ENCODE data around the gene SPDYE17. TPM values are rescaled to one million over a fixed set of nuclear protein-coding genes. Genes with fewer than 3 reads are reported as not detected.
"Not testable (repeated sequence)": the region's sequence is repeated elsewhere in the genome, so short reads cannot be mapped to it uniquely, and the experiment has no call there.

Gene SPDYE17
- total RNA-seq: not detected
- polyA plus RNA-seq: not detected

- H3K4me3 Mint-ChIP-seq; H3K27me3 Mint-ChIP-seq; intact Hi-C loops (cut with micrococcal nuclease); H3K4me3 ChIP-seq (ENCODE audit: low read length in 2 of 2); POLR2A ChIA-PET (ENCODE audit: partially characterized antibody); CTCF ChIA-PET (ENCODE audit: partially characterized antibody); DNase-seq; H3K36me3 ChIP-seq (ENCODE audit: insufficient read depth, low read length); H3K27me3 ChIP-seq (ENCODE audit: insufficient read depth, low read length); H3K9me3 ChIP-seq (ENCODE audit: control insufficient read depth in 1 of 2, low read length in 2 of 2); H3K4me1 ChIP-seq (ENCODE audit: insufficient read depth, low read length); H3K27ac Mint-ChIP-seq; H3K27ac ChIP-seq (ENCODE audit: low read depth, low read length); H3K36me3 Mint-ChIP-seq; H3K4me1 Mint-ChIP-seq; H3K9me3 Mint-ChIP-seq: not testable (repeated sequence)
Measured at GRCh38 chr7:77032261-77032660, at the start of gene SPDYE17. SPDYE17 (minus strand) TSS chr7:77032361; CDS start chr7:77030570, 1,791 bp downstream.

- H3K9me3 Mint-ChIP-seq; H3K36me3 ChIP-seq (ENCODE audit: insufficient read depth, low read length); H3K27me3 ChIP-seq (ENCODE audit: insufficient read depth, low read length); H3K27me3 Mint-ChIP-seq; H3K4me1 Mint-ChIP-seq; H3K4me1 ChIP-seq (ENCODE audit: insufficient read depth, low read length); H3K4me3 Mint-ChIP-seq; intact Hi-C loops (cut with micrococcal nuclease); H3K4me3 ChIP-seq (ENCODE audit: low read length in 2 of 2); H3K27ac ChIP-seq (ENCODE audit: low read depth, low read length); DNase-seq; H3K9me3 ChIP-seq (ENCODE audit: control insufficient read depth in 1 of 2, low read length in 2 of 2); CTCF ChIA-PET (ENCODE audit: partially characterized antibody); POLR2A ChIA-PET (ENCODE audit: partially characterized antibody): not testable (repeated sequence)
- H3K36me3 Mint-ChIP-seq: peaks cover 13 to 14% of the 10 kb centered on the region in 2 donors
- H3K27ac Mint-ChIP-seq: peak overlapping the region in 1 of 7 donors; percentile 11
Measured at GRCh38 chr7:77080236-77080635, 48.1 kb upstream of the SPDYE17 start.

- H3K9me3 ChIP-seq (ENCODE audit: control insufficient read depth in 1 of 2, low read length in 2 of 2); H3K4me1 ChIP-seq (ENCODE audit: insufficient read depth, low read length); H3K36me3 ChIP-seq (ENCODE audit: insufficient read depth, low read length); intact Hi-C loops (cut with micrococcal nuclease); H3K27me3 Mint-ChIP-seq; POLR2A ChIA-PET (ENCODE audit: partially characterized antibody); H3K27me3 ChIP-seq (ENCODE audit: insufficient read depth, low read length); H3K4me3 ChIP-seq (ENCODE audit: low read length in 2 of 2); H3K9me3 Mint-ChIP-seq; H3K4me3 Mint-ChIP-seq; H3K4me1 Mint-ChIP-seq; H3K27ac ChIP-seq (ENCODE audit: low read depth, low read length); CTCF ChIA-PET (ENCODE audit: partially characterized antibody); DNase-seq; H3K27ac Mint-ChIP-seq: not testable (repeated sequence)
- H3K36me3 Mint-ChIP-seq: peaks cover 17 to 20% of the 10 kb centered on the region in 2 donors
Measured at GRCh38 chr7:77079624-77080023, 47.5 kb upstream of the SPDYE17 start.

- intact Hi-C loops (cut with micrococcal nuclease); DNase-seq; H3K4me3 Mint-ChIP-seq: not testable (repeated sequence)
Measured at GRCh38 chr7:77079112-77079511, 47.0 kb upstream of the SPDYE17 start.

GRCh38 chr7:77077060-77077459 lies 44.9 kb upstream of the SPDYE17 start:
- H3K27me3 ChIP-seq (ENCODE audit: insufficient read depth, low read length); H3K36me3 ChIP-seq (ENCODE audit: insufficient read depth, low read length); H3K27ac ChIP-seq (ENCODE audit: low read depth, low read length); CTCF ChIA-PET (ENCODE audit: partially characterized antibody); H3K4me3 ChIP-seq (ENCODE audit: low read length in 2 of 2); H3K4me1 ChIP-seq (ENCODE audit: insufficient read depth, low read length); H3K4me3 Mint-ChIP-seq; H3K4me1 Mint-ChIP-seq; H3K27ac Mint-ChIP-seq; POLR2A ChIA-PET (ENCODE audit: partially characterized antibody); DNase-seq; intact Hi-C loops (cut with micrococcal nuclease); H3K27me3 Mint-ChIP-seq; H3K9me3 ChIP-seq (ENCODE audit: control insufficient read depth in 1 of 2, low read length in 2 of 2): not testable (repeated sequence)
- Mint-ChIP-seq H3K9me3 (peaks cover 0 to 10% (median 5%) of the 10 kb centered on the region in 8 donors), H3K36me3 (peaks cover 23 to 25% of the 10 kb centered on the region in 2 donors)

More at GRCh38 chr7:77079112-77079511, 47.0 kb upstream of the SPDYE17 start:
- CTCF ChIA-PET (ENCODE audit: partially characterized antibody); H3K9me3 ChIP-seq (ENCODE audit: control insufficient read depth in 1 of 2, low read length in 2 of 2); H3K27me3 Mint-ChIP-seq; H3K27ac ChIP-seq (ENCODE audit: low read depth, low read length); H3K4me1 Mint-ChIP-seq; H3K9me3 Mint-ChIP-seq; POLR2A ChIA-PET (ENCODE audit: partially characterized antibody); H3K27ac Mint-ChIP-seq; H3K36me3 ChIP-seq (ENCODE audit: insufficient read depth, low read length); H3K27me3 ChIP-seq (ENCODE audit: insufficient read depth, low read length); H3K4me3 ChIP-seq (ENCODE audit: low read length in 2 of 2); H3K4me1 ChIP-seq (ENCODE audit: insufficient read depth, low read length): not testable (repeated sequence)
- H3K36me3 Mint-ChIP-seq: peaks cover 20 to 24% of the 10 kb centered on the region in 2 donors

- POLR2A ChIA-PET (ENCODE audit: partially characterized antibody): not testable (repeated sequence)
Measured at GRCh38 chr7:77074786-77075396, 42.7 kb upstream of the SPDYE17 start.

GRCh38 chr7:77071108-77071507 lies 38.9 kb upstream of the SPDYE17 start:
- H3K4me3 ChIP-seq (ENCODE audit: low read length in 2 of 2); H3K27me3 Mint-ChIP-seq; POLR2A ChIA-PET (ENCODE audit: partially characterized antibody); H3K4me1 ChIP-seq (ENCODE audit: insufficient read depth, low read length); H3K4me3 Mint-ChIP-seq; H3K9me3 ChIP-seq (ENCODE audit: control insufficient read depth in 1 of 2, low read length in 2 of 2); DNase-seq; H3K36me3 ChIP-seq (ENCODE audit: insufficient read depth, low read length); H3K27ac ChIP-seq (ENCODE audit: low read depth, low read length); H3K27ac Mint-ChIP-seq; CTCF ChIA-PET (ENCODE audit: partially characterized antibody); H3K27me3 ChIP-seq (ENCODE audit: insufficient read depth, low read length); intact Hi-C loops (cut with micrococcal nuclease): not testable (repeated sequence)
- Mint-ChIP-seq H3K4me1 (peaks cover 8 to 24% (median 17%) of the 10 kb centered on the region in 4 donors), H3K9me3 (peaks cover 0 to 10% (median 5%) of the 10 kb centered on the region in 8 donors), H3K36me3 (peaks cover 27 to 48% of the 10 kb centered on the region in 2 donors)

More at GRCh38 chr7:77074786-77075396, 42.7 kb upstream of the SPDYE17 start:
- H3K4me1 Mint-ChIP-seq; H3K27me3 ChIP-seq (ENCODE audit: insufficient read depth, low read length); H3K27ac Mint-ChIP-seq; H3K9me3 ChIP-seq (ENCODE audit: control insufficient read depth in 1 of 2, low read length in 2 of 2); CTCF ChIA-PET (ENCODE audit: partially characterized antibody); H3K36me3 ChIP-seq (ENCODE audit: insufficient read depth, low read length); intact Hi-C loops (cut with micrococcal nuclease); DNase-seq; H3K4me3 Mint-ChIP-seq; H3K27me3 Mint-ChIP-seq; H3K4me1 ChIP-seq (ENCODE audit: insufficient read depth, low read length); H3K4me3 ChIP-seq (ENCODE audit: low read length in 2 of 2); H3K27ac ChIP-seq (ENCODE audit: low read depth, low read length): not testable (repeated sequence)
- H3K9me3 Mint-ChIP-seq: peaks cover 0 to 10% (median 5%) of the 10 kb centered on the region in 8 donors
- peaks cover 28 to 47% of the 10 kb centered on the region in 2 donors for H3K36me3 Mint-ChIP-seq

- H3K27ac ChIP-seq (ENCODE audit: low read depth, low read length); H3K36me3 ChIP-seq (ENCODE audit: insufficient read depth, low read length); H3K9me3 Mint-ChIP-seq; CTCF ChIA-PET (ENCODE audit: partially characterized antibody); intact Hi-C loops (cut with micrococcal nuclease); POLR2A ChIA-PET (ENCODE audit: partially characterized antibody); H3K4me3 ChIP-seq (ENCODE audit: low read length in 2 of 2); H3K4me3 Mint-ChIP-seq; H3K27me3 ChIP-seq (ENCODE audit: insufficient read depth, low read length); H3K4me1 ChIP-seq (ENCODE audit: insufficient read depth, low read length); H3K9me3 ChIP-seq (ENCODE audit: control insufficient read depth in 1 of 2, low read length in 2 of 2); DNase-seq; H3K27me3 Mint-ChIP-seq: not testable (repeated sequence)
- Mint-ChIP-seq H3K4me1 (peaks cover 8 to 21% (median 15%) of the 10 kb centered on the region in 4 donors), H3K36me3 (peaks cover 7 to 14% of the 10 kb centered on the region in 2 donors), H3K27ac (peak overlapping the region in 1 of 7 donors; percentile 26)
Measured at GRCh38 chr7:77065869-77066268, 33.7 kb upstream of the SPDYE17 start.
